GM21367 (cell line): ENCODE results near the gene DDR2.

Experiments used
- ATAC-seq: cut with Tn5 transposase; IDR thresholded peaks from one replicate; pipeline ENCODE4 v1.9.1; 2021; ENCODE audit not compliant: unreplicated experiment

The DDR2 gene

GRCh38 chr1:162670928-162671663, 38.8 kb downstream of the DDR2 start:
- no peak for ATAC-seq

- ATAC-seq: no peak
These were observed 39.6 kb downstream of the DDR2 start for GRCh38 chr1:162671664-162672410.

- no peak for ATAC-seq
These were observed 40.5 kb downstream of the DDR2 start for GRCh38 chr1:162672622-162673260.

- no peak for ATAC-seq
These were observed 41.9 kb downstream of the DDR2 start for GRCh38 chr1:162674034-162674608.

- ATAC-seq: no peak
These were observed 43.8 kb downstream of the DDR2 start for GRCh38 chr1:162676087-162676486.

- no peak for ATAC-seq
These were observed 44.5 kb downstream of the DDR2 start for GRCh38 chr1:162676750-162677149.

- ATAC-seq: no peak
These were observed 45.5 kb downstream of the DDR2 start for GRCh38 chr1:162677607-162678371.

GRCh38 chr1:162678439-162678838, 46.2 kb downstream of the DDR2 start:
- no peak for ATAC-seq

GRCh38 chr1:162679298-162679697, 47.0 kb downstream of the DDR2 start:
- ATAC-seq: no peak

- ATAC-seq: no peak
These were observed 48.3 kb downstream of the DDR2 start for GRCh38 chr1:162680419-162681121.

GRCh38 chr1:162681122-162681436, 48.8 kb downstream of the DDR2 start:
- ATAC-seq: no peak

- no peak for ATAC-seq
These were observed 49.8 kb downstream of the DDR2 start for GRCh38 chr1:162682013-162682419.

GRCh38 chr1:162687870-162688269, 55.6 kb downstream of the DDR2 start:
- ATAC-seq: no peak

- no peak for ATAC-seq
These were observed 56.3 kb downstream of the DDR2 start for GRCh38 chr1:162688521-162688920.

- no peak for ATAC-seq
These were observed 56.7 kb downstream of the DDR2 start for GRCh38 chr1:162688931-162689330.

- ATAC-seq: no peak
These were observed 57.7 kb downstream of the DDR2 start for GRCh38 chr1:162689745-162690671.

- no peak for ATAC-seq
These were observed 58.6 kb downstream of the DDR2 start for GRCh38 chr1:162690672-162691434.

- no peak for ATAC-seq
These were observed 59.8 kb downstream of the DDR2 start for GRCh38 chr1:162691999-162692575.
